PC-3 (cell line): ENCODE measurements around the gene SERPINF2. TPM values are rescaled to one million over a fixed set of nuclear protein-coding genes. Genes with fewer than 3 reads are reported as not detected.

Experiments used
- ATAC-seq: fragments of 200-7000 bp; cut with Tn5 transposase; 2 replicates; pipeline ENCODE4 v1.9.1; 2020; ENCODE audit warnings: mild to moderate bottlenecking, moderate library complexity
- BruUV-seq: library from RNA; stranded (reverse); fragments of 400-500 nt; replicated peaks from 2 replicates; lab custom pipeline; 2021; lab: Mats Ljungman, UMichigan
- CTCF ChIA-PET: fragments of 300-600 bp; sonication (Branson Sonifier 250); formaldehyde crosslinking; loops from one replicate; lab custom pipeline; 2022; ENCODE audit warnings: antibody characterized with exemption; lab: Charles Lee
- POLR2A ChIA-PET: fragments of 300-600 bp; sonication (Branson Sonifier 250); formaldehyde crosslinking; loops from one replicate; lab custom pipeline; 2022; ENCODE audit warnings: antibody characterized with exemption; ENCODE audit not compliant: unreplicated experiment; lab: Charles Lee
- DNase-seq: peaks from one replicate; pipeline ENCODE4 v3.0.0-alpha.2; 2015
- H2AFZ ChIP-seq: fragments of 300-600 bp; sonication (generic); 2 replicates; pipeline ENCODE4 v1.6.0; 2016; ENCODE audit warnings: antibody characterized with exemption, low read length
- H3F3A ChIP-seq: fragments of 300-600 bp; sonication (generic); one replicate; pipeline ENCODE4 v1.6.0; 2017; ENCODE audit warnings: antibody characterized with exemption, low read length, control low read depth, mild to moderate bottlenecking; ENCODE audit not compliant: unreplicated experiment
- H3K27ac ChIP-seq: fragments of 300-600 bp; sonication (generic); 2 replicates; pipeline ENCODE4 v1.5.1; 2016; ENCODE audit warnings: mild to moderate bottlenecking, low read length
- H3K27me3 ChIP-seq: fragments of 300-600 bp; sonication (generic); 2 replicates; pipeline ENCODE4 v1.6.1; 2016; ENCODE audit warnings: low read length, mixed read lengths
- H3K36me3 ChIP-seq: fragments of 300-600 bp; sonication (generic); 2 replicates; pipeline ENCODE4 v1.6.1; 2016; ENCODE audit warnings: low read depth, mixed run types, low read length, mixed read lengths
- H3K4me1 ChIP-seq: fragments of 300-600 bp; sonication (generic); 2 replicates; pipeline ENCODE4 v1.5.1; 2016; ENCODE audit warnings: low read length; ENCODE audit not compliant: insufficient read depth
- H3K4me2 ChIP-seq: fragments of 300-600 bp; sonication (generic); 2 replicates; pipeline ENCODE4 v1.6.0; 2016; ENCODE audit warnings: low read length
- H3K4me3 ChIP-seq: fragments of 300-600 bp; sonication (generic); 2 replicates; pipeline ENCODE4 v1.5.1; 2016; ENCODE audit warnings: mild to moderate bottlenecking, low read length, mixed read lengths
- H3K79me2 ChIP-seq: fragments of 300-600 bp; sonication (generic); 2 replicates; pipeline ENCODE4 v1.6.1; 2017; ENCODE audit warnings: low read length, mixed read lengths
- H3K9ac ChIP-seq: fragments of 300-600 bp; sonication (generic); 2 replicates; pipeline ENCODE4 v1.6.0; 2016; ENCODE audit warnings: mild to moderate bottlenecking, low read length
- H3K9me2 ChIP-seq: fragments of 300-600 bp; sonication (generic); replicated peaks from 2 replicates; pipeline ENCODE4 v1.6.1; 2016; ENCODE audit warnings: mixed run types, low read length, mixed read lengths
- H3K9me3 ChIP-seq: fragments of 300-600 bp; sonication (generic); 2 replicates; pipeline ENCODE4 v1.6.1; 2016; ENCODE audit warnings: low read length, mixed read lengths
- H4K20me1 ChIP-seq: fragments of 300-600 bp; sonication (generic); 2 replicates; pipeline ENCODE4 v1.6.1; 2016; ENCODE audit warnings: low read length, mixed read lengths
- EZH2 ChIP-seq: fragments of 300-600 bp; sonication (generic); IDR thresholded peaks from one replicate; pipeline ENCODE4 v1.6.1; 2017; ENCODE audit warnings: antibody characterized with exemption, mild to moderate bottlenecking, low read length; ENCODE audit not compliant: unreplicated experiment
- EZH2phosphoT487 ChIP-seq: fragments of 300-600 bp; sonication (generic); IDR thresholded peaks from 2 replicates; pipeline ENCODE4 v1.6.1; 2018; ENCODE audit warnings: mild to moderate bottlenecking, antibody characterized with exemption, low read length, borderline replicate concordance
- intact Hi-C: fragments of 100-400 bp; cut with micrococcal nuclease; formaldehyde crosslinking; loops from 2 replicates; pipeline ENCODE4 v1.9.0; 2023
- total RNA-seq: library from RNA; depleted of rRNA; stranded (reverse); fragments of >200 nt; gene quantifications from 2 replicates; pipeline ENCODE4 v1.2.3, GENCODE V29; 2014
- TF ChIP-seq, protein P1 (sequence below): fragments of 300-600 bp; sonication (generic); conservative IDR thresholded peaks from 2 replicates; pipeline ENCODE4 v1.5.1; 2017; ENCODE audit warnings: antibody characterized with exemption, low read depth, mild to moderate bottlenecking, low read length

The SERPINF2 gene
- total RNA-seq, 1 experiment from 2014 or later: 2.5 TPM

DNA sequence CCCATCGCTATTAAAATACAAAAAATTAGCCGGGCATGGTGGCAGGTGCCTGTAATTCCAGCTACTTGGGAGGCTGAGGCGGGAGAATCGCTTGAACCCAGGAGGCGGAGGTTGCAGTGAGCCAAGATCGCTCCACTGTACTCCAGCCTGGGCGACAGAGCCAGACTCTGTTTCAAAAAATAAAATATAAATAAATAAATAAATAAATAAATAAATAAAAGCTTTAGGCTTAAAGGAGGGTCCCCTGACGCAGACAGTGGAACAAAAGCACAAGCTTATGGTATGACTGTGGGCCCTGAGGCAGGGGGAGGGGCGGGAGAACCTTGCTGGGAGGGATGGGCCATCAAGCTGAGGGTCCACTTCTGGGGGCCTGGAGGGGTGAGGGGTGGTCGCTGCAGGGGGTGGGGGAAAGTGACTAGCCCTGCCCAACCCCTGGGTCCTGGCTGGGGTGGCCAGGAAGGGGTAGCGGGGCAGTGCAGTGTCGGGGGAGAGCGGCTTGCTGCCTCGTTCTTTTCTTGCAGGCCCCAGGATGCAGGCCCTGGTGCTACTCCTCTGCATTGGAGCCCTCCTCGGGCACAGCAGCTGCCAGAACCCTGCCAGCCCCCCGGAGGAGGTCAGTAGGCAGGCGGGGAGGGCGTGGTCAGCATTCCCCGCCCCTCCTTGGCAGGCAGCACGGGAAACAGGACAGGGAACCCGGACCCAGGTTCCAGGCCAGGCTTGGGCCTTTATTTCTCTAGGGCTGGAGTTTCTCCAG, 23.9 kb downstream of the SERPINF2 start:
- no peak for DNase-seq
- H3K9me2 ChIP-seq: no peaks in the 10 kb centered on the region

DNA sequence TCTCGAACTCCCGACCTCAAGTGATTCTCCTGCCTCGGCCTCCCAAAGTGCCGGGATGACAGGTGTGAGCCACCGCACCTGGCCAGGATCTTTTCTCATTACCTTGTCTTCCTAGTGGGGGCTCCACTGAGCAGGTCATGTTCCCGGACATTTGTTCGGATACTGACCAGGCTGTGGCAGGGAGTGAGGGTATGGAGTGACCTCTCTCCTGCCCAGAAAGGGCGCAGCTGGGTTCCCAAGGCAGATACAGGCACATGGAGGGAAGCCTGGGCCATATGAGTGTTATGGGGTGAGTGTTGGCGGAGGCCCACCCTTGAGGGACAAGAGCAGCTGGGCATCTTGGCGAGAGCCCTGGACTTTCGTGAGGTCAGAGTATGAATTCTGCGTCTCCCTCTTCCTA, 24.7 kb downstream of the SERPINF2 start:
- no peak overlapping the region for H3K4me3 ChIP-seq
- no peaks in the 10 kb centered on the region for H4K20me1 ChIP-seq
- no peaks in the 10 kb centered on the region for H3K9me2 ChIP-seq
- no peak for DNase-seq
- no peak for ATAC-seq
- H3K4me2 ChIP-seq: no peak overlapping the region
- CTCF ChIA-PET: no interaction called here
- H3F3A ChIP-seq: no peaks in the 10 kb centered on the region
- intact Hi-C loops: no loop called here
- H3K27me3 ChIP-seq: no peaks in the 10 kb centered on the region
- H2AFZ ChIP-seq: no peak overlapping the region
- TF ChIP-seq, protein P1, sequence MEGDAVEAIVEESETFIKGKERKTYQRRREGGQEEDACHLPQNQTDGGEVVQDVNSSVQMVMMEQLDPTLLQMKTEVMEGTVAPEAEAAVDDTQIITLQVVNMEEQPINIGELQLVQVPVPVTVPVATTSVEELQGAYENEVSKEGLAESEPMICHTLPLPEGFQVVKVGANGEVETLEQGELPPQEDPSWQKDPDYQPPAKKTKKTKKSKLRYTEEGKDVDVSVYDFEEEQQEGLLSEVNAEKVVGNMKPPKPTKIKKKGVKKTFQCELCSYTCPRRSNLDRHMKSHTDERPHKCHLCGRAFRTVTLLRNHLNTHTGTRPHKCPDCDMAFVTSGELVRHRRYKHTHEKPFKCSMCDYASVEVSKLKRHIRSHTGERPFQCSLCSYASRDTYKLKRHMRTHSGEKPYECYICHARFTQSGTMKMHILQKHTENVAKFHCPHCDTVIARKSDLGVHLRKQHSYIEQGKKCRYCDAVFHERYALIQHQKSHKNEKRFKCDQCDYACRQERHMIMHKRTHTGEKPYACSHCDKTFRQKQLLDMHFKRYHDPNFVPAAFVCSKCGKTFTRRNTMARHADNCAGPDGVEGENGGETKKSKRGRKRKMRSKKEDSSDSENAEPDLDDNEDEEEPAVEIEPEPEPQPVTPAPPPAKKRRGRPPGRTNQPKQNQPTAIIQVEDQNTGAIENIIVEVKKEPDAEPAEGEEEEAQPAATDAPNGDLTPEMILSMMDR: 0 out of 2 replicates have a peak, but pooled peaks have one; percentile 30
- TF ChIP-seq EZH2phosphoT487 (no peak), EZH2 (no peak)
- no TSS peak for BruUV-seq
- H3K79me2 ChIP-seq: no peaks in the 10 kb centered on the region
- H3K36me3 ChIP-seq: no peaks in the 10 kb centered on the region
- POLR2A ChIA-PET: no interaction called here
- H3K4me1 ChIP-seq: no peaks in the 10 kb centered on the region
- no peak overlapping the region for H3K9ac ChIP-seq
- H3K27ac ChIP-seq: no peak overlapping the region
- H3K9me3 ChIP-seq: no peaks in the 10 kb centered on the region

More for the DNA sequence above, 23.9 kb downstream of the SERPINF2 start:
- no peak overlapping the region for H2AFZ ChIP-seq
- no peak overlapping the region for H3K9ac ChIP-seq
- BruUV-seq: no TSS peak
- no peaks in the 10 kb centered on the region for H3F3A ChIP-seq
- H3K4me1 ChIP-seq: no peaks in the 10 kb centered on the region
- H3K9me3 ChIP-seq: no peaks in the 10 kb centered on the region
- no peak for ATAC-seq
- intact Hi-C loops: no loop called here
- H3K4me3 ChIP-seq: no peak overlapping the region
- no peaks in the 10 kb centered on the region for H3K79me2 ChIP-seq
- H4K20me1 ChIP-seq: no peaks in the 10 kb centered on the region
- no peak overlapping the region for H3K4me2 ChIP-seq
- no peaks in the 10 kb centered on the region for H3K27me3 ChIP-seq
- H3K27ac ChIP-seq: no peak overlapping the region
- TF ChIP-seq EZH2 (no peak), EZH2phosphoT487 (no peak)
- TF ChIP-seq, protein P1: no peak
- CTCF ChIA-PET: no interaction called here
- POLR2A ChIA-PET: no interaction called here
- no peaks in the 10 kb centered on the region for H3K36me3 ChIP-seq

DNA sequence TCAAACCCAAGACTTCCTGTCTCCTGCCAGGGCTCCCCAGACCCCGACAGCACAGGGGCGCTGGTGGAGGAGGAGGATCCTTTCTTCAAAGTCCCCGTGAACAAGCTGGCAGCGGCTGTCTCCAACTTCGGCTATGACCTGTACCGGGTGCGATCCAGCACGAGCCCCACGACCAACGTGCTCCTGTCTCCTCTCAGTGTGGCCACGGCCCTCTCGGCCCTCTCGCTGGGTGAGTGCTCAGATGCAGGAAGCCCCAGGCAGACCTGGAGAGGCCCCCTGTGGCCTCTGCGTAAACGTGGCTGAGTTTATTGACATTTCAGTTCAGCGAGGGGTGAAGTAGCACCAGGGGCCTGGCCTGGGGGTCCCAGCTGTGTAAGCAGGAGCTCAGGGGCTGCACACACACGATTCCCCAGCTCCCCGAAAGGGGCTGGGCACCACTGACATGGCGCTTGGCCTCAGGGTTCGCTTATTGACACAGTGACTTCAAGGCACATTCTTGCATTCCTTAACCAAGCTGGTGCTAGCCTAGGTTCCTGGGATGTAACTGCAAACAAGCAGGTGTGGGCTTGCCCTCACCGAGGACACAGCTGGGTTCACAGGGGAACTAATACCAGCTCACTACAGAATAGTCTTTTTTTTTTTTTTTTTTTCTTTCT, 27.3 kb downstream of the SERPINF2 start:
- Histone ChIP-seq H3K9ac (no peak overlapping the region), H3K4me3 (no peak overlapping the region)
- ATAC-seq: peak; percentile 29; the same call in 1 of the 2 replicates

More for the DNA sequence above, 27.3 kb downstream of the SERPINF2 start:
- Histone ChIP-seq H2AFZ (no peak overlapping the region), H3K27ac (no peak overlapping the region), H3K4me1 (no peaks in the 10 kb centered on the region), H3K27me3 (no peaks in the 10 kb centered on the region), H3K9me3 (no peaks in the 10 kb centered on the region), H3K4me2 (no peak overlapping the region), H4K20me1 (no peaks in the 10 kb centered on the region), H3F3A (no peaks in the 10 kb centered on the region), H3K36me3 (no peaks in the 10 kb centered on the region), H3K9me2 (no peaks in the 10 kb centered on the region), H3K79me2 (no peaks in the 10 kb centered on the region)
- ChIA-PET POLR2A (no interaction called here), CTCF (no interaction called here)
- TF ChIP-seq EZH2 (no peak), EZH2phosphoT487 (no peak)
- TF ChIP-seq, protein P1: no peak
- intact Hi-C loops: no loop called here
- BruUV-seq: no TSS peak
- peak; percentile 17 for DNase-seq
